Lung (tissue), 12 donors: ENCODE results near the gene CASP8. TPM values are rescaled to one million over a fixed set of nuclear protein-coding genes. Genes with fewer than 3 reads are reported as not detected.
"Not testable (repeated sequence)": the region's sequence is repeated elsewhere in the genome, so short reads cannot be mapped to it uniquely, and the experiment has no call there.

Experiments used
- ATAC-seq: fragments of 200-7000 bp; cut with Tn5 transposase; one replicate; pipeline ENCODE4 v1.9.1; 2020; ENCODE audit warnings: moderate number of reproducible peaks; ENCODE audit not compliant: insufficient read depth, low FRiP score
- DNase-seq, 3 donors: peaks; one replicate each; pipeline ENCODE4 v3.0.0-alpha.2; 2013 to 2017
- H3K27ac ChIP-seq, 2 donors: one replicate each; pipeline ENCODE4 v1.5.1; 2013; ENCODE audit warnings: mild to moderate bottlenecking in 2 of 2, moderate library complexity in 2 of 2, control low read depth in 1 of 2, inconsistent platforms in 1 of 2, low read depth in 1 of 2, low read length in 1 of 2
- H3K27me3 ChIP-seq, 3 donors: one replicate each; pipeline ENCODE4 v1.5.1; 2013; ENCODE audit warnings: low read length in 2 of 3; ENCODE audit not compliant: control insufficient read depth in 3 of 3, insufficient read depth in 3 of 3
- H3K36me3 ChIP-seq, 4 donors: one replicate each; pipeline ENCODE4 v1.5.1; 2013; ENCODE audit warnings: low read length in 4 of 4, mild to moderate bottlenecking in 1 of 4, moderate library complexity in 1 of 4; ENCODE audit not compliant: control insufficient read depth in 4 of 4, insufficient read depth in 4 of 4
- H3K4me1 ChIP-seq, 5 donors: one replicate each; pipeline ENCODE4 v1.5.1; 2013; ENCODE audit warnings: low read length in 5 of 5, mild to moderate bottlenecking in 2 of 5, moderate library complexity in 1 of 5; ENCODE audit not compliant: control insufficient read depth in 5 of 5, insufficient read depth in 5 of 5
- H3K4me3 ChIP-seq: one replicate; pipeline ENCODE4 v1.5.1; 2013; ENCODE audit warnings: mild to moderate bottlenecking, control low read depth, moderate library complexity
- H3K9ac ChIP-seq, 2 donors: one replicate each; pipeline ENCODE4 v1.5.1; 2013; ENCODE audit warnings: low read length in 2 of 2, control low read depth in 1 of 2; ENCODE audit not compliant: insufficient read depth in 1 of 2
- H3K9me3 ChIP-seq, 4 donors: one replicate each; pipeline ENCODE4 v1.5.1; 2013; ENCODE audit warnings: low read length in 3 of 4, mild to moderate bottlenecking in 1 of 4, moderate library complexity in 1 of 4; ENCODE audit not compliant: control insufficient read depth in 4 of 4, insufficient read depth in 3 of 4
- CTCF ChIP-seq: IDR thresholded peaks from 2 replicates; pipeline ENCODE4 v1.5.1; 2012; ENCODE audit warnings: mild to moderate bottlenecking; ENCODE audit errors: control extremely low read depth, extremely low read depth
- WGBS, 2 donors: extraction: QIAGEN DNeasy Blood & Tissue Kit; methylation state at CpG; one replicate each; pipeline ENCODE4 v1.1.7; 2013; 5-methylcytosine and 5-hydroxymethylcytosine counted together
- polyA plus RNA-seq, 2 donors: library from polyadenylated mRNA; stranded (reverse); fragments of 200-250 nt; gene quantifications; one replicate each; pipeline ENCODE4 v1.2.1, GENCODE V29; 2013
- total RNA-seq, 2 donors: library from RNA; depleted of rRNA in 1 of 2; stranded (reverse); fragments of >200 nt in 1 of 2; gene quantifications; one replicate each; pipeline ENCODE4 v1.2.1, GENCODE V29; 2014 to 2021
- donor health status: control.
- donor health status: control.
- donor health status: Bipolar disorder and iron deficiency.
- donor health status: healthy.
- donor health status: DM: yes; HTN: yes; CAD: no.

CASP8 gene
- total and polyA plus RNA-seq, 4 donors = 18.2 to 32.3 (median 23.5) TPM

- Histone ChIP-seq H3K27me3 (no peaks in the 10 kb centered on the region), H3K9ac (no peak overlapping the region), H3K27ac (peak overlapping the region in 1 of 2 donors; percentile 53), H3K4me3 (no peak overlapping the region), H3K4me1 (peaks cover 0 to 19% (median 5%) of the 10 kb centered on the region in 5 donors), H3K9me3 (no peaks in the 10 kb centered on the region), H3K36me3 (no peaks in the 10 kb centered on the region)
- DNase-seq (no peak), ATAC-seq (no peak)
- 49 to 58% methylated on average over 7 of the region's 7 CpGs for WGBS, 2 donors
- no peak for TF ChIP-seq CTCF
Measured at GRCh38 chr2:201237486-201238123, 22.7 kb upstream of the CASP8 start.

GRCh38 chr2:201239167-201239935 lies 21.0 kb upstream of the CASP8 start:
- Histone ChIP-seq H3K27ac (peak overlapping the region in 1 of 2 donors; percentile 74), H3K4me1 (peaks cover 0 to 15% (median 3%) of the 10 kb centered on the region in 5 donors)
- not testable (repeated sequence) for H3K4me3 ChIP-seq, H3K9me3 ChIP-seq, H3K27me3 ChIP-seq, H3K9ac ChIP-seq, H3K36me3 ChIP-seq, DNase-seq
- WGBS, 2 donors = 66 to 80% methylated on average over 20 to 21 of the region's 21 CpGs
- peak; percentile 42 for ATAC-seq

GRCh38 chr2:201242571-201243277 lies 17.6 kb upstream of the CASP8 start:
- no peak for TF ChIP-seq CTCF
- Histone ChIP-seq H3K27ac (no peak overlapping the region), H3K27me3 (no peaks in the 10 kb centered on the region), H3K4me3 (no peak overlapping the region), H3K36me3 (no peaks in the 10 kb centered on the region), H3K9ac (no peak overlapping the region), H3K9me3 (no peaks in the 10 kb centered on the region), H3K4me1 (peaks cover 0 to 3% (median 1%) of the 10 kb centered on the region in 5 donors)
- no peak for DNase-seq
- no peak for ATAC-seq

GRCh38 chr2:201244829-201245228 lies 15.5 kb upstream of the CASP8 start:
- no peaks in the 10 kb centered on the region for H3K27me3 ChIP-seq
- H3K4me1 ChIP-seq = no peaks in the 10 kb centered on the region
- TF ChIP-seq CTCF = no peak
- DNase-seq (no peak), ATAC-seq (no peak)
- H3K9me3 ChIP-seq = no peaks in the 10 kb centered on the region
- no peak overlapping the region for H3K9ac ChIP-seq
- H3K36me3 ChIP-seq = no peaks in the 10 kb centered on the region
- H3K27ac ChIP-seq = no peak overlapping the region
- H3K4me3 ChIP-seq = no peak overlapping the region
- WGBS, 2 donors = 92 to 95% methylated on average over 5 of the region's 5 CpGs
